Measurements from ENCODE around the gene HRAS.
"Not testable (repeated sequence)": the region's sequence is repeated elsewhere in the genome, so short reads cannot be mapped to it uniquely, and the experiment has no call there.

Gene HRAS

DNA sequence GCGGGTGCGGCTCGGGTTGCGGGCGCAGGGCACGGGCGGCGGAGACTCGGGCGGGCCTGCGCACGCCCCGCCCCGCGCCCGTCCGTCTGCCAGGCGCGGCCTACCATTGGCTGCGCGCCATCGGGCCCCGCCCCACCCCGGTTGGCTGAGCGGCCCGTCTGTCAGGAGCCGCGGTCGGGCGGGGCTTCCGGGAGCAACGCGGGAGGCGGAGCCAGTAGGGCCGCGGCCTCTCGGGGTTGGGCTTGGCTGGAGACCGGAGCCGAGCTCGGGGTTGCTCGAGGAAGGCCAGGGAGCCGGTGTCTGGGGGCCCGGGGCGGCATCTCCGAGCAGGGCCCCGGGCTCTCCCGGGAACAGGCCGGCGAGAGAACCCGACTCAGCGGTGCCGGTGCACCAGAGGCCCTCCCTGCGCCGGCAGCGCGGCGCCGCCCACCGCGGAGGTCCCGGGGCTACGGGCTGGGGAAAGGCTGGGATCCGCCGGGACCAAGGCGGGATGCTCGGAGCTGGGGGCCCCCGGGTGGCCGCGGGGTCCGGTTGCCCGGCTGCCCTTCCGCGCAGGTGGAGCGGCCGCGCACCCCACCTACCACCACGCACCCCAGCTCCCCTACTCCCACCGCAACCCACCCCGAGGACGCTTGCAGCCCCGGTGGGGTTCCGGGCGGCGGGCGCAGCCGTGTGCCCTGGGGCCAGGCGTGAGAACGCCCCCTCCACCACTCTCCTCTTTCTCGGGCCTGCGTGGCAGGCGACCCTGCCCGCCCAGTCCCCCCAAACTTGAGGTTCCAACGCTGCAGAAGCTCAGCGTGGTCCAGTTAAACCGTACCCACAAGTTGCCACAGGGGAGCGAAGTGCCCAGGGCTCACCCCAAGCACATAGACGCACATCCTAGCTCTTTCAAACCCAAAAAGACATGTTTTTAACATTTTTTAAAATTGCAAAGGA, at the start of gene HRAS:
TSS of gene HRAS (minus strand) at position 58 of the 936 bp plus-strand sequence.
- DNase-seq (ENCODE audit: low read depth in 2 of 2): peak; percentile 90 to 92

DNA sequence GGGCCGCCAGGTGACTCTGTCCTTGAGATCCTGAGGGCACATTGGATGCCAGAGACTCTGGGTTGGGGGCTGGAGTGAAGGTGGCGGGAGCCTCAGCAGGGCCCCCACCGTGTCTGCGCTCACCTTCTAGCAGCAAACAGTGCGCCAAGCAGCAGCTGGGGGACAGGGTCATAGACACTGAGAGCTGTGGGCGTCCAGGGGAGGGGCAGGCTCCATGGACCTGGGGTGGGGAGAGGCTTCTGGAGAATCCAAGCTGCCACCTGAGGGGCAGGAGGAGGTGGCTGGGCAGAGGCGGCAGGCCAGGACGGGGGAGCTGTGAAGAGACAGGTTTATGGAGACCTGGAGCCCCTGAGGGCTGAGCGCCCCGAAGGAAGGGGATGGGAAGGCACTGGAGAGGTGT, 48.9 kb upstream of the HRAS start:
- DNase-seq (ENCODE audit: low read depth in 2 of 2): no peak

DNA sequence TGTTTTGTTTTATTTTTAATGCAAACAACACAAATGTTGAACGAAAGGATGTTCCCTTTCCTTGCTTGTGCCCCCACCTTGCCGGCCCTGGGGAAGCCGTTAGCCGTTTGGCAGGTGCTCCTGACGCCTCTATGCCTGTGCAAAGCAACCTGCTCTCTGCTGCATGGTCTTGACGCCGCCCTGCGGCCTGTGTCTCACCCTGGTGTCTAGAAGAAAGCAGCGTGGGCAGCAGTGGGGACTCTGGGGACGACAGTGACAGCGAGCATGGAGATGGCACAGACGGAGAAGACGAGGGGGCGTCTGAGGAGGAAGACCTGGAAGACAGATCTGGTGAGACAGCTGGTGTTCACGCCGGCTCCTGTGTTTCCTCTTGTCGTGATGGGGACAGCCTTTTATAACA, 46.4 kb upstream of the HRAS start:
- no peak for DNase-seq (ENCODE audit: low read depth in 2 of 2)

DNA sequence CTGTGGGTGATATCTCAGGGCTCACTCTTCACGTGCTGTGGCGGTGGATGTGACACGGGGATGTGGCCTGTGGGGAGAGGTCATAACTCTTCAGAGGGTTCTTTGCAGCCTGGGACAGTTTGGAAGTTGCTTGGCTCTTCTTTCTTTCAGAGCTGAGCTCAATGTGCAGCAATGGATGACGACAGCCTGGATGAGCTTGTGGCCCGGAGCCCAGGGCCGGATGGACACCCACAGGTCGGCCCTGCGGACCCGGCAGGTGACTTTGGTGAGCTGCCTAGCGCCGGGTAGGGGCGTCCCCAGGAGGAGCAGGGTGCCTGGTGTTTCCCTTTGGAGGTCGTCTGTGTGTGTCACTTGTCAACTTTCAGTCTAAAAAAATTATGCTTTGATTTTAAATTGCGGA, 46.0 kb upstream of the HRAS start:
- no peak for DNase-seq (ENCODE audit: low read depth in 2 of 2)

DNA sequence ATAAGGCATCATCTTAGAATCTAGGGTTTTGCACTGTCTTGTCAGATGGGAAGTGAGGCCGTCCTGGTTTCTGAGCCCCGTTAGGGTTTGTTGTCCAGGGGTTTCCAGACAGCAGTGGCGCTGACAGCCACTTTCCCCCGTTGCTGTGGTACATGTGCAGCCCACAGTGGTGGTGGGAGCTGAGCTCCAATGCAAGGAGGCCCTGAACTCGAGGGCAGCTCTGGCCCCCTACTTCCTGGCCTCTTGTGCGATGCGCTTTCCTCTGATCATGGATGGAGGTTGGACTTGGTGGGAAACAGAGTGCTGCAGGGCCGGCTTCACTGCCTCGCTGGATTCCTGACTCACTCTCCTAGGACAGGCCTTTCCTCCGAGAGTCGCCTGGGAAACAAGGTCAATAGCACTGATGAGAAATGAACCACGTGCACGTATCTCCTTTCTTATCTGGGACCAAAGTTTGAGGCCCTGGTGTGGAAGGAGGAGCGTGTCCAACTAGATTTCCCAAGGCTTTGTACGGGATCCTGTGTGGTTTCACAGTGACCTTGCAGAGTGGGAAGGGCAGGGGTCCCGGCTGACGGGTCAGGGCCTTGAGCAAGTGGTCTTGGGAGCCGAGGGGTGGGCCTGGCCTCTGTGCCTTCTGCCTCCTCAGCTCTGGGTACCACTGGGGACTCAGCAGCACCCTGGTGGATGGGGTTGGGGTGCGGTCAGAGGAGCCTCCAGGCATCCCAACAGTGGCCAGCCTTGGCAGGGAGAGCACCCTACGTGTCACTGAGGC, 44.6 kb upstream of the HRAS start:
- no peak for DNase-seq (ENCODE audit: low read depth in 2 of 2)

DNA sequence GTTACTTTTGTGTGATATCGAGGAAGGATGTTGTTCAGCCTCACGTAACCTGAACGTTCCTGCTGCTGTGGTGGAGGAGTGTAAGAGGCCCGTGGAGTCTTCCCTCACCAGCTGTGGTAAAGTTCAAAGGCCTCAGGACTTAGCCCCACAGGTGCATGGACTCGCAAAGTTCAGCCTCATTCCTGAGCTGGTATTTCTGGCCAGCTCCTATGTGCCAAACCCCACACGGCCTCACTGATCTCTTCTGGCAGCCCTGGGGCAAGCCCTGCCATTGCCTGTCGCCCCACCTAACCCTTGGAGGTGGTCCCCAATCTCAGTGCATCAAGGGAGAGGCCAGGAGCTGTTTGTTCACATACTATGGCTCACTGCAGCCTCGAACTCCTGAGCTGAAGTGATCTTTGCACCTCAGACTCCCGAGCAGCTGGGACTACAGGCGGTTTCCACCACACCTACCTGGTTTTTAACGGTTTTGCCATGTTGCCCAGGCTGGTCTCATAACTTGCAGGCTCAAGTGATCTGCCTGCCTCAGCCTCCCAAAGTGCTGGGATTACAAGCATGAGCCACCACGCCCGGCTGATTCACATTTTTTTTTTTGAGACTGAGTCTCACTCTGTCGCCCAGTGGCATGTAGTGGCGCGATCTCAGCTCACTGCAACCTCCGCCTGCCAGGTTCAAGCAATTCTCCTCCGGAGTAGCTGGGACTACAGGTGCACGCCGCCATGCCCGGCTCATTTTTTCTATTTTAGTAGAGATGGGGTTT, 43.1 kb upstream of the HRAS start:
- no peak for DNase-seq (ENCODE audit: low read depth in 2 of 2)

DNA sequence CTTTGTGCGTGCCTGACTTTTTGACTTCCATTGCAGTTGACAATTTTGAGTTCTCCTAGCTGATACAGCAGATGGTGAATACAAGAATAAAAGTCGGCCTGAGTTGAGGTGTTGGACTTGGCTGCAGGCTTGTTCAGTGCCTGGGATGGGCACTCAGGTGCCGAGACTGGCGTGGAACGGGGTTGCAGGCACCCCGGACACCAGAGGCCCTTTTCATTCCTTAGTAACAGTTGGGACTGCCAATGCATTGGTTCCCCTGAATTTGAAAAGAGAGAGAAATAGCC, 42.2 kb upstream of the HRAS start:
- no peak for DNase-seq (ENCODE audit: low read depth in 2 of 2)

DNA sequence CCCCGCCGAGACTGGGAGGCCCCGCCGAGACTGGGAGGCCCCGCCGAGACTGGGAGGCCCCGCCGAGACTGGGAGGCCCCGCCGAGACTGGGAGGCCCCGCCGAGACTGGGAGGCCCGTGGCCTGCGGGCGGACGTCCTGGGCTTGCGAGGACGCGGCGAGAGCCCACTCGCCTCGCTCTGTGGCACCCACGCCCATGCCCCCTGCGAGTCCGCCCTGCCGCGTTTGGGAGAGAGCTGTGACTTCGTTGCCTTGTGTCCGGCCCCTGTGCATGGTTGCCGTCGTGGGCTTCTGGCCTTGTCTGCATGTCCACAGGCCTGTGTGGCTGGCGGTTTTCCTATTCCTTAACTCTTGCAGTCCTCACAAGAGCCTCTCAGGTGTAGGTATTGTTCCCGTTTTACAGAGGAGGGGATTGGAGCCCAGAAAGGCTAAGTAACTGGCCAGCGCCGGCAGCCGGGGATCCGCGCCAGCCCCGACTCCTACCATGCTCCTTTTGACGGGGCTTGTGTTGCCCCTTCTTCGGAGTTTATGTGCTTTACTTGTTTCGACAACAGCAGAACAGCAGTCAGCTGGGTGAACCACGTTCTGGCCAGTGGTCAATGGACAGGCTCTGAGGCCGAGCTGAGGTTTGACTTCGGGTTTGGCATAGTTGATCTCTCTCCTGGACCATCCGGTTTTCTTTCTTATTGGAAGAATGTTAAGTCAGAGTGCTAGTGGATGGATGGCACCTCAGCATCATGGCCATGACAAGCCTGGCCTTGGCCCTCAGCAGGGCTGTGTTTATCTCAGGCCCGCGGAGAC, 41.6 kb upstream of the HRAS start:
- DNase-seq (ENCODE audit: low read depth in 2 of 2): no peak

DNA sequence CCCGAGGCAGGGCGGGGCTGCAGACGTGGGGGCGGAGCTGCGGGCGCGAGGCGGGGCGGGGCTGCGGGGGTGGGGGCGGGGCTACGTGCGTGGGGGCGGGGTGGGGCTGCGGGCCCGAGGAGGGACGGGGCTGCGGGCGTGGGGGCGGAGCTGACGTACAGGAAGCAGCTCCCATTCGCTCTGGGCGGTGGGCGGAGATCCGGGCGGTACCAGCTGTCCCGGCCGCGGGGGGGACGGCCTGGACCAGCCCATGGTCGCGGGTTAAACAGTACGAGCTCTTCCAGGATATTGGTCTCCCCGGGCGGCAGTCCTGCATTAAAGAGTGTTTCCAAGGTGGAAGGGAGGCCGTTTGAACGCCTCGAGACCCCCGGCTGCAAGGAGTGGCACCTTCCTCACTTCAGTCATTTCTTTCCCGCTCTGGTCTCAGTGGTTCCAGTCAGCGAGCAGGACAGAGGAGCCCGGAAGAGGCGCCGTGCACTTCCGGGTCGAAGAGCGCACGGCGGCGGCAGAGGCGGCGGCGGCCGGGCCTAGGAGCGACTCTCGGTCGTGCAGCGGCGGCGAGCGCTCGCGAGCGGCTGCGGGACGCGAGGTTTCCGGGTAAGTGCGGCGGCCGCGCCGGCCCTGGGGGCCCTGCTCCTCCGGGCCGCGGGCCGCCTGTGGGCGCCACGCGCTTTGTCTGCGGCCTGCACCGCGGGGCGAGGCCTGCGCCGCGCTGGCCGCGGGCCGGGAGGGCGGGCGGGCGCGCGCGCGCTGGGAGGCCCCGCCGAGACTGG, 40.8 kb upstream of the HRAS start, which contains the start of gene PHRF1:
TSS of gene PHRF1 (plus strand) at position 475 of the 773 bp plus-strand sequence. CDS start 5,043 bp downstream, outside the sequence.
- DNase-seq (ENCODE audit: low read depth in 2 of 2): peak; percentile 93 to 96

DNA sequence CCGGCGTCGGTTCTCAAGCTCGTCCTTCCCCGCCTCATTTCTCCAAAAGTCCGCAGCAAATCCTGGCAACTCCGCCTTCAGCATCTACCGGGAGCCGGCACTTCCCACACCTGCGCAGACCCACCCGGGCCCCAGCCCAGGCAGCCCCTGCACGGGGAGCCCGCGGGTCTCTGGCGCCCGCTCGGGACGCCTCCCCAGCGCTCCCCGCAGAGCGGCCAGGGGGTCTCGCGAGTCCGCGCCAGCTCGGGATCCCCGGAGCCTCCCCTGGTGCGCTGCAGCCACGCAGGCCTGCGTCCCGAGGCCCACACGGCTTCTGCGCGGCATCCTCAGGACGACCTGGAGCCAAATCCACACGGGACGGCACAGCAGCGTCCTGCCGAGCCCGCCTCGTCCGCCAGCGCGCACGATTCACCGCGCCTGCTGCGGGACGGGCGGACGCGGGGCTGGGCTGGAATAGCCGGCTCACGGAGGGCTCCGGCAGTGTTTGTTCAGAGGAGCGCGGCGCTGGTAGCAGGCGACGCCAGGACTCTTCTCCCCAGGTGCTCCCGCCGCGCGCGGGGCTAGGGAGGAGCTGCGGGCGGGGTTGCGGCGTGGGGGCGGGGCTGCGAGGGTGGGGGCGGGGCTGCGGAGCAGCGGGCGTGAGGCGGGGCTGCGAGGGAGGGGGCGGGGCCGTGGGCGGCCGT, 40.1 kb upstream of the HRAS start:
- no peak for DNase-seq (ENCODE audit: low read depth in 2 of 2)

DNA sequence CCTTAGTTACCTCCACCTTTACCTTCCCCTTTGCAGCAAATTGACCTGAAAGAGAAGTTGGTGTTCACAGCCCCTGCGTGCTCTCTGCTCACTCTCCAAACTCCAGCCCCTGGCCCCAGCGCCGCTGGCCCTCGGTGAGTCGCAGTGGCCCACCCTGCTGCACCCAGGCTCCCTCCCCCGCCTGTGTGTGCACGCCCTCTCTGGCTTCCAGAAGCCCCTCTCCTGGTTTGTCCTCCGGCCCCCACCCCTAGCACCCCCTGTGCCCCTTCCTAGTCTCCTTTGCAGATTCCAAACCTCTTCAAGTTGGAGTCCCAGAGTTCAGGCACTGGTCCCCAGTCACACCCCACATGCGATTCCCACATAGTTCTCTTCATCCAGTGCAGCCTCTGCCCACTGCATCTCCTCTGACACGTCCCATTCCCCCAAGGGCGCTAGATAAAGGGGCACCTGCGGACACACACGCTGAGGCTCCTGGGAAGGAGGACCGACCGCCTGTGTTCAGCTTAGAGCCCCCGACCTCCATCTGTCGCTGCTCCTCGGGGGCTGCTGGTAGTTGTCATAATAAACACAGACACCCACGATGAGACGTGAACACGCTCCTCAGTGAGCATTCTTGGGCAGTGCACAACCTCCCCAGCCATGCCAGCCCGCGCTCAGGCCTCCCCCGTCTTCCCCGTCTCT, 39.4 kb upstream of the HRAS start:
- DNase-seq (ENCODE audit: low read depth in 2 of 2): no peak

DNA sequence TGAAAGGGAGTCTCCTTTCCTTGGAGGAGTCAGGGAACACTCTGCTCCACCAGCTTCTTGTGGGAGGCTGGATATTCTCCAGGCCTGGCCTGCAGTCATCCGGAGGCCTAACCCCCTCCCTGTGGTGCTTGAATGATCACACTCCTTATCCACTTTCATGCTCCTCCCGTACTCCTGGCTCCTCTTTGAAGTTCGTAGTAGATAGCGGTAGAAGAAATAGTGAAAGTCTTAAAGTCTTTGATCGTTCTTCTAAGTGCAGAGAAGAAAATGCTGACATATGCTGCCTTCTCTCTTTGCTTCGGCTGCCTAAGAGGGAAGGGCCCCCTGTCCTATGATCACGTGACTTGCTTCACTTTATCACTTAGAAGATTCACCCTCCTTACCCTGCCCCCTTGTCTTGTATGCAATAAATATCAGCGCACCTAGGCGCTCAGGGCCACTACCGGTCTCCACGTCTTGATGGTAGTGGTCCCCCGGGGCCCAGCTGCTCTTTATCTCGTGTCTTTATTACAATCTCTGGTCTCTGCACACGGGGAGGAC, 38.7 kb upstream of the HRAS start:
- DNase-seq (ENCODE audit: low read depth in 2 of 2): not testable (repeated sequence)

DNA sequence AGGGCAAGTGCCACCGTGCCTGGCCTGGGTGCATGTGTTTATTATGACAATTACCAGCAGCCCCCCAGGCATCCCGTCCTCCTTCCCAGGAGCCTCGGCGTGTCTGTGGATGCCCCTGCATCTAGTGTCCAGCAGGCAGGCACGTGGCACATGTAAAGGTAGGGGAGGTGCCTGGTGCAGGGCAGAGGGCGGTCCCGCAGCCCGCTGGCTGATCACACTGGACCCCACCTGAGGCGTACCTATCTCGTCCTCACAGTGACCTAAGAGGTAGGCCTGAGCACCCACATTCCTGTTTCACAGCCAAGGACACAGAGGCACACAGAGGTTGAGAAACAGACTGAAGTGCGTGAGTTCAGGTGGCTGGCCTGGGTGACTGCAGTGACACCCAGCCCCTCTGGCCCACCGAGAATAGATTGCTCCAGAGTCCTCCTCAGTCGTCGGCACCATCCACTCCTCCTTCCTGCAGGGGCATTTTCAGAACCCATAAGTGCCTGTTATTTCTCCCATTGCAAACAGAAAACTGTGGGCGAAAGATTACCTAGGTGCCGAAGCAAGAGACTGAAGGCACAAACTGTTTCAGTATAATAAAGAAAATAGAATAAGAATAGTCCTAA, 37.9 kb upstream of the HRAS start:
- no peak for DNase-seq (ENCODE audit: low read depth in 2 of 2)

DNA sequence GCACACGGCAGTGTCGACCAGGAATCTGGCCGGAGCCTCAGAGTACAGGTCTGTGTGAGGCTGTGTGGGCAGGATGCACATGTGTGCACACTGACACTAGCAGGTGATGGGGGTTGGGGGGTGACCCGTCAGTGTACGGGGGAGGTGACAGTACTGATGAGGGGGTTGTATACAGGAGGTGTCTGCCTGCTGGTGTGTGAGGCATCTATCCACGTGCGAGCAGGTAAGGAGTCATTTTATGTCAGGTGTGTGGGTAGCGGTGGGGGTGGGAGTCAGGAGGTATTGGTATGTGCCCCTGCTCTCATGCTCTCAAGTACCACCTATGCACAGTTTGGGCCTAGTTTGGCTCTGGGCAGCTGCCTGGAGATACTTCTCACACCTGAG, 36.4 kb upstream of the HRAS start:
- no peak for DNase-seq (ENCODE audit: low read depth in 2 of 2)

DNA sequence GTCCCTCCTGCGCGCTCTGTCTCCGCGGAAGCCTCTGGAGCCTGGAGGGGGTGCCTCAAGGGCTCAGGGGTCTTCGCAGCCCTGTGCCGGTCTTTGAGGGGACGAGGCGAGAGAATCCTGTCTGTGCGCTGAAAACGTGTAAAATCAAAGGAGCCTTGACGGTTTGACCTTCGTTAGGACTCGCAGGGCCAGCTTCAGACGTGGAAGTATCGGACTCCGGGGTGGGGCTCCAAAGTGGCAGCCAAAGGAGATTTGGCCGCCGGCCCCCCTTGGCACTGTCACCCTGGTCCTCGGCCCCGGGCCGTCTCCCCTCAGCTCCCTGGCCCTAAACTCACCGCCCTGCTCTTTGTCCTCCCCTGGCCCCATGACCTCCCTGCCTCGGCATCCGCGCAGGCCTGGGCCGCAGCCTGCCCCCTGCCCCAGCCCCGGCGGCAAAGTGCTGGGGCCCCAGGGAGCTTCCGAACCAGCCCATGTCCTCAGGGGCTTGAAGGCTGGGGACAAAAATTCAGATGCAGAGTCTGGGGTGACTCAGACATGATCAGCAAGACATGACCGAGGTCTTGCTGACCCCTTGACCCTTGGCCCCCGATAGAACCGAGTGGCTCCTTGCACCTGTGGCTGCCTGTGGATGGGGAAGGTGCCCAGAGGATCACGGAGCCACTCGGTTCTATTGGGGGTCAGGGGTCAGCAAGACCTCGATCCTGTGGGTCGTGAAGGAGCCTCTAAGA, 33.9 kb upstream of the HRAS start:
- no peak for DNase-seq (ENCODE audit: low read depth in 2 of 2)

DNA sequence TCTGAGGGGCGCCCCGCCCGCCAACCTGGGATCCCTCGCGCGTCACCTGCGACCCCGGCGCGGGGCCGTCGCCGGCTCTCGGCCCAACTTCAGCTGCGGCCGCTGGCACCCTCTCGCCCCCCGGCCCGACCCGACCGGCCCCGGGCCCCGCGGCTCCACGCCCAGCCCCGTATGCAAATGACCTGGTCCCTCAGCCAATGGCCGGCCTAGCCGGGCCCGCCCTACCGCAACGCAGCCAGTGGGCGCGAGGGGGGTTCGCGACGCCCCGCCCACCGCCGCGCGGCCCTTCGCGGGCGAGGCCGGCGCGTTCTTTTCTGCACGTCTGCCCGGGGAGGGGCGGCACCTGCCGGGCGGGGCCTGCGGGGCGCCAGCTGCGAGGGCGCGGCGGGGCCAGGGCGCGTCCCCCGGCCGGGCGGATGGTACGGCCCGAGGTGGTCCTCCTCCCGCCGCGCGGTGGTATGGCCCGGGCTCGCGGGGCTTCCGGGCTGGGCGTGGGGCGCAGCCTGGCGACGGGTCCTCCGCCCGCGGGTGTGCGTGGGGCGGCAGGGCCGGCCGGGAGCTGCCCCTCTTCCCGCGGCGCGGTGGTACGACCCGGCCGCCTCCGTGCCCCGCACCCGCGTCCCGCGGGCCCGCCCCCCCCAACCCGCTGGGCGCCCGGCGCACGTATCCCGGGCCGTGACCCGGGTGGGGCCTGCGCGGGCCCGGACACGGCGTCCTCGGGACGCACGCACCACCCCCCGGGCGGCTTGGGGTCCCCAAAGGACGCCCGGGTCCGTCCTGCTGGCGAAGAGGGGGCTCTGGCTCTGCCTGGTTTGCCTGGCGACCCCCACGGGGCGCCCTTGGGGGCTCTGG, 33.2 kb upstream of the HRAS start:
- peak; percentile 86 to 95 for DNase-seq (ENCODE audit: low read depth in 2 of 2)

DNA sequence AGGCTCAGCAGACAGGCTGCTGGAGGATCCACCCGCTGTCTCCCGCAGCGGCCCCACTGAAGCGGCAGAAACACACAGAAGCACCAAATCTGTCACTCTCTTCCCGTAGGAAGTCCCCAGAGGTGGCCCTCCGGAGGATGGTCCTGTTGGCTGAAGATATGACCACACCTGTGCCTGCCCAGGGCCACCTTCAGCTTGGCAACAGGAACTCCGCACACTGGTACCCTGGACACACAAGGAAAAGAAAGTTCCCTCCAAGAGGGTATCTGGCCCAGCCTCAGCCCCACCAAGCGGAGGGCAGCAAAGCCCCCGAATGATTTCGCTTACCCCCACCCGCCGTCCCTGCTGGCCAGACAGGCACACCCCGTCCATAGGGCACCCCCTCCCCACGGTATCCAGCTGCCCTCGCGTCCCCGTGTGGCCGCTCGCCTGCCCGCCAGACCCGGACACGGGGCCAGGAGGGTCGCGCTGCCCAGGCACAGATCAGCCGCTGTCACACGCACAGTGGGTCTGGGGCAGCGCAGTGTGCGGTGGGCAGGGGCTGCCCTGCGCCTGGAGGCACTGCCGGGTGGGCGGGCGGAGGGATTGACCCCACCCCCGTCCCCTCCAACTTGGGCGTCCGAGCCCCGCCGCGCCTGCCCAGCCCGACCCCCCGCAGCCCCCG, 32.4 kb upstream of the HRAS start:
- DNase-seq (ENCODE audit: low read depth in 2 of 2): no peak

Data from stimulated activated CD4-positive, alpha-beta T cell treated with anti-CD3 and anti-CD28 coated beads, Interleukin-15, amount 100 ng/mL, for 48 hours (primary cell).